Measurements from ENCODE around the gene DACT2.

GRCh38 chr6:168290095-168290494 lies 29.5 kb downstream of the DACT2 start:
- TF ChIP-seq ZFP30 (CRISPR knock-in tag; IDR thresholded peaks at IDR 0.05) (no peak), ARNTL (CRISPR knock-in tag; IDR thresholded peaks at IDR 0.05; ENCODE audit: borderline replicate concordance, low read depth) (no peak), ZNF565 (CRISPR knock-in tag; conservative IDR thresholded peaks at IDR 0.05; ENCODE audit: low read depth) (no peak), PATZ1 (CRISPR knock-in tag; IDR thresholded peaks at IDR 0.05; ENCODE audit: borderline replicate concordance) (no peak), TCF4 (CRISPR knock-in tag; IDR thresholded peaks at IDR 0.05; ENCODE audit: borderline replicate concordance) (no peak), RARB (CRISPR knock-in tag; IDR thresholded peaks at IDR 0.05) (no peak)
